Measurements from ENCODE around the gene APCDD1L.

Gene APCDD1L

GRCh38 chr20:58537831-58538230 lies 22.6 kb upstream of the APCDD1L start:
- Histone ChIP-seq H3K4me3 (replicated peaks; ENCODE audit: insufficient read depth, low read length) (no peak overlapping the region), H3K27ac (replicated peaks) (no peak overlapping the region), H3K27me3 (ENCODE audit: insufficient read depth, poor library complexity, severe bottlenecking) (no peaks in the 10 kb centered on the region)
- TF ChIP-seq SPI1 (IDR thresholded peaks at IDR 0.05; ENCODE audit: borderline replicate concordance, low read depth) = no peak
- TF ChIP-seq CTCF (IDR thresholded peaks at IDR 0.05; ENCODE audit: insufficient read depth, low read length) = no peak
- no peak for TF ChIP-seq GABPA (IDR thresholded peaks at IDR 0.05; ENCODE audit: low read depth)
- no peak for TF ChIP-seq REST (IDR thresholded peaks at IDR 0.05; ENCODE audit: insufficient replicate concordance, low read depth)
- TF ChIP-seq POLR2AphosphoS5 (IDR thresholded peaks at IDR 0.05; ENCODE audit: low read depth) = no peak
- no peak for DNase-seq (ENCODE audit: low read depth in 1 of 2, low spot score in 1 of 2)

- Histone ChIP-seq H3K27me3 (ENCODE audit: insufficient read depth, poor library complexity, severe bottlenecking) (no peaks in the 10 kb centered on the region), H3K4me3 (replicated peaks; ENCODE audit: insufficient read depth, low read length) (no peak overlapping the region), H3K27ac (replicated peaks) (no peak overlapping the region)
- no peak for TF ChIP-seq SPI1 (IDR thresholded peaks at IDR 0.05; ENCODE audit: borderline replicate concordance, low read depth)
- no peak for TF ChIP-seq GABPA (IDR thresholded peaks at IDR 0.05; ENCODE audit: low read depth)
- TF ChIP-seq REST (IDR thresholded peaks at IDR 0.05; ENCODE audit: insufficient replicate concordance, low read depth) = no peak
- no peak for TF ChIP-seq CTCF (IDR thresholded peaks at IDR 0.05; ENCODE audit: insufficient read depth, low read length)
- TF ChIP-seq POLR2AphosphoS5 (IDR thresholded peaks at IDR 0.05; ENCODE audit: low read depth) = no peak
- no peak for DNase-seq (ENCODE audit: low read depth in 1 of 2, low spot score in 1 of 2)
Observed at GRCh38 chr20:58536289-58536688, 21.1 kb upstream of the APCDD1L start.

GRCh38 chr20:58531657-58532056 lies 16.5 kb upstream of the APCDD1L start:
- Histone ChIP-seq H3K4me3 (replicated peaks; ENCODE audit: insufficient read depth, low read length) (no peak overlapping the region), H3K27me3 (ENCODE audit: insufficient read depth, poor library complexity, severe bottlenecking) (no peaks in the 10 kb centered on the region), H3K27ac (replicated peaks) (no peak overlapping the region)
- no peak for TF ChIP-seq REST (IDR thresholded peaks at IDR 0.05; ENCODE audit: insufficient replicate concordance, low read depth)
- no peak for TF ChIP-seq GABPA (IDR thresholded peaks at IDR 0.05; ENCODE audit: low read depth)
- no peak for TF ChIP-seq CTCF (IDR thresholded peaks at IDR 0.05; ENCODE audit: insufficient read depth, low read length)
- TF ChIP-seq POLR2AphosphoS5 (IDR thresholded peaks at IDR 0.05; ENCODE audit: low read depth) = no peak
- TF ChIP-seq SPI1 (IDR thresholded peaks at IDR 0.05; ENCODE audit: borderline replicate concordance, low read depth) = no peak
- no peak for DNase-seq (ENCODE audit: low read depth in 1 of 2, low spot score in 1 of 2)

Data from HL-60 (cell line).